Fibroblast of peridontal ligament (primary cell): Measurements from ENCODE around the gene MBNL2.
A peak's percentile ranks its signal among the peaks of the same experiment; 100 is the strongest.
"Not testable (repeated sequence)": the region's sequence is repeated elsewhere in the genome, so short reads cannot be mapped to it uniquely, and the experiment has no call there.

Experiments used
- DNase-seq: peaks from one replicate; pipeline ENCODE4 v3.0.0-alpha.2; 2010; ENCODE audit errors: extremely low read depth

MBNL2 gene

DNA sequence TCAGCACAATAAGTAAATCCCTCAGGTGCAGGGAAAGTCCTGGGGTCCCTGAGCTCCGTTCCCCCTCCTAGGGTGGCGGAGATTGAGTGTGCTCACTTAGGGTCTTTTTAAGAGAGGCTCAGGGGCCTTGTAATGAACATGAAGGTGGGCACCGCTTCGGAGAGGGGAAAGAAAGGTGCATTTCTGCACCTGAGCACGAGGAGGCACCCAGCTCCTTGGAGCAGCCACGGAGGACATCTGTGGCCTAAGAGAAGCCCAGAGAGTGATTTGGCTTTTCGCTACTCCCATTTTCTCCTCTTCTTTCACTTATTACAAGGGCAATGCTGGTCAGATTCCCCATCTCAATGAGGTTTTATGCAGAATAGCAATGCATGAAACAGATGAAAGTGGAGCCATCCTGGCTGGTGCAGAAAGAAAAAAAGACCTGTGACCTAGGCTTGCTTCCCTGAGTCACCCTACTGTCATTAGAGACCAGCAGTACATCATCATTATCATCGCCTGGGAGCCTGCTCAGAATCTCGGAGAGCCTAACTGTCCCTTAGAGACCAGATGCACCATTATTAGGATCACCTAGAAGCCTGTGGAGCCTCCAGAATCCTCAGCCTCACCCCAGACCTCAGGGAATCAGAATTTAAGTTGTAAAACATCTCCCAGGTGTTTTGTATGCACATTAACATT is 125.3 kb downstream of the MBNL2 start:
- DNase-seq = no peak

DNA sequence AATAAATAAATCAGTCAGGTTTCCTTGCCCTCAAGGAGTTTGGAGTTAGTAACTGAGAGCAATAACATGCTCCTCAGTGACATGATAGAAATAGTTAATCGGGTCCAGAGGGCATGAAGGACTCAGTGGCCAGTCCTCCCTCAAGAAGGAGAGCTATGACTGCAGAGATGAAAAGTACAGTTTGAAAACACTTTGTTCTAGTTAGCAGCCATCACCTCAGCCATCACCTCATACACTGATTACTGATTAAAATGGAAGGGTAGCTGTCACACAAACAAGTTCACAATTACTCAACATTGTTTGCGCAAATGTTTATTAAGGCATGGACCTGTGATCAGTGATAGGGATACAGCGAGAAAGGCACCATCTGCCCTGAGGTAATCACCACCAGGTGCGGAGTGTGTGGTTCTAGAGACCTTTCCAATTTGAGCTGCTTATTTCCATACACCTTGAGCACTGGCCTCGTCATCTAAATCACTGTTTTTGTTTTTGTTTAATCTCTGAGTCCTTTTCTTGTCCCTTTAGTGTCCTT is 126.5 kb downstream of the MBNL2 start:
- no peak for DNase-seq

DNA sequence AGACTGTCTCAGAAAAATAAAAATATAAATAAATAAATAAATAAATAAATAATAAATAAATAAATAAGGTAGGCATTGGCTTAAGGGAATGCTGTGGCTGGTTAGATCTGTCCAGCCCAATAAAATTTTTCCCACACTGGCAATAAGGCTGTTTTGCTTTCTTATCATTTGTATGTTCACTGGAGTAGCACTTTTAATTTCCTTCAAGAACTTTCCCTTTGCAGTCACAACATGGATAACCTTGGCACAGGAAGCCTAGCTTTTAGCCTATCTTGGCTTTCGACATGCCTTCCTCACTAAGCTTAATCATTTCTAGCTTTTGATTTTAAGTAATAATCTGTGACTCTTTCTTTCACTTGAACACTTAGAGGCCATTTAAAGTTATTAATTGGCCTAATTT is 129.9 kb downstream of the MBNL2 start:
- not testable (repeated sequence) for DNase-seq

DNA sequence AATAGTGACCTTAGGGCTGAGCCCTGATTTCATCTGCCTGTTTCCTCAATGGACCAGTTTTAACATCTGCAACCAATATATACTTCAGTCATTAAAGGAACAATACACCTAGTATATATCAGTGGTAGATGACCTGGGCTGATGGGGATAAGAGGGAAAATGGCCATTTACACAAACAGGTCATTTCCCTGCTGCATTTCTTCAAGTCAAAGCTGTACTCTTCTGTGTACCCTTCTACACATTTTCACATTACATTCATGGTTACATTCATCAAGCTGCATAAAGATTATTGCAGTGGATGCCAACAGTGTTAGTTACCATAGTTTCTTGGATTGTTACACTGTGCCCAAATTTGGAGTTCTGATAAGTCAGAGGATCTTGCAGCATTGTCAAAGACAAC is 130.7 kb downstream of the MBNL2 start:
- DNase-seq = peak; percentile 22

DNA sequence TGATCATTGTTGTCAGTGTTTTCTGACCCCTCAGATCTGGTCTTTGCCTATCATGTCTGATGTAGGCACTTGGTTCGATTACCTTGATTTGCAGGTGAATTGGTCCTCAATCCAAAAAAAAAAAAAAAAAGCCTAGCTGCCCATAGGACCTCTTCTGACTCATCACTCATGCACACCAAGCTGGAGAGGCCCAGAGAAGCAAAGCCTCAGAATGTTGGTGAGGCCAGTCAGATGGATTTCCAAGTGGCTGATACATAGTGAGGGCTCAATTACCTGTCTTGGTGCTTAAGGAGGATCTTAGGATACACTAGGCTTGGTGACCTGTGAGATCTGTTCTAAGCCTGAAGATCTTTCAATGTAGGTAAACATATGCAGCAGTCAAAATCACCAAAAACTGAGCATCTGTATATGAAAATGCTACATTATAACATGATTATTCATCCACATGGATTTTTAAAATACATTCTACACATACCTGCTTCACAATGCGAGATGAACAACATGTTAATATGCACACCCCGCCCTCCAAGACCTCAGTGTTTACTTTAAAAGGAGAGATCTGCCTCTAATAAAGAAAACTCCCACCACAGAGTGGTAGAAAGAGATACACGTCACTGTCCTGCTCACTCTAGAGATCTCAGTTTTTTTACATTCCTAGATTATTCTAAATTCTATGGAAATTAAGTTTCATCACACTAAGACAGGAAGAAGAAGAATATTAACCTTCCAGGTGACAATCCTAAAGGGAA is 132.0 kb downstream of the MBNL2 start:
- DNase-seq = no peak

DNA sequence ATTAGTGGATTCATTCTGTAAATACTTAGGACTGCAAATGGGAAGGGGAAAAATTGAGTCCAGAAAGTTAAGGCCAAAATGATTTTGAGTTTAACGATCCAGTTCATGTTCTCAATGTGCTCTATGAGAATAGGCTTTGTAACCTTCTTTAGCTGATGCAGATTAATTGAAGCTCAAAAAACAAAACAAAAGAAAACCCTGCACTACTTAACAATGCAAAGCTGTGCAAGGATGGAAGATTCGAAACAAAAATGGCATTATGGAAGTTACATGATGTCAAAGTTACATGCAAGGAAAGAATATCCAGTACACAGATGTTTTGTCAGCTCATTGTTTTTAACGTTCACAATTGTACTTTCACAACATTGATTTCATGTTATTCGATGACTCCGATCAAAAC is 132.7 kb downstream of the MBNL2 start:
- DNase-seq = no peak

DNA sequence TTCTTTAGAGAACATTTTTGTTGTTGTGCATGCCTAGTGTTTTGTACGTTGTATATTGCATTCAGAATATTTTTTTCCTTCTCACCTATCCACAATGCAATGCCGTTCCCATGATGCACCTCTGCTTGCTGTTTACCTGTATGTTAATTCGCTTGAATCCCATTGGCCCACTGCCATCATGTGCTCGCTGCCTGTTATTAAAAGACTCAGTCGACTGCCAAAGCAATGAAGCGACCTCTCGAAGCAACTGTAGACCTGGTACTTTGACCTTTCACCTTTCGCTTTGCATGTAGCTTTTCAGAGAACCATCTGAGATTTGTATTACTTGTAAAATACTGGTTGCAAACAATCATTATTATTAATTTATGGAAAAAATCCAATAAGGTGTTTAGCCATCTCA is 134.5 kb downstream of the MBNL2 start:
- DNase-seq = no peak

DNA sequence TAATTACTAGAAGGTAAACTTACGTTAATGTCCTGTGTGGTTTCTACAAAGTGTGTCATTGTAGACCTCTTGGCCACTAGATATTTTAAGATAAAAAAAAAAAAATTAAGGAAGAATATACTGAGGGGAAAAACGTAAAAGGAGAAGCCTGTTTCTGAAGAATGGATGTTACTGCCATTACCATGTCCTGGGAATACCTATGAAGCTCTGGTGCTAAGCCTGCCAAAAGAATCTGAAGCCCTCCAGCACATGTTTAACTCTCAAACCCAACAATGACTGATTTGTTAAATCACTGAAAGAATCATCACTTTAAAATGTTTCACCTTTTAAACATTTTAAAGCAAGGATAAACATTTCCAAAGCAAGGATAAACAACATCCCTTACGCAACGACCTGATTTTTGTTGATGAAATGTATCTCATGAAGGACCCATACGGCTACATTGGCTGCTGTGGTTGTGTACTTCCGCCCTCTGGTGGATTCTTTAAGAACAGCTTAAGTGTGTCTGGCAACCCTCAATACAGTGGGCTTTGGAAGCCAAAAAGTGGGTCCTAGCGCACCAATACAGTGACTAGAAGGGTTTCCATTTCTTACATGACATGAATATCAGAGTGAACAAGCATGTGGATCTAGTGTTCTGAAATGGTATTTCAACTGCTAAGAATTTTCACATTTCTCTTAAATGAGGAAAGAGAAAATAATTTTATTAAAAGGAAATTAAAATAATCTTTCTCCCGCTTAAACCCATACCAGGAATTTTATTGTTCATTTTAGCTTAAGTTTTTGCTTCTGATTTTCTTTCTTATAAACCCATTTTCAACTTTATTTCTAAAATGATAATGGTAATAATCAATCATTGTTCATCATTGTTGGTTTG is 137.3 kb downstream of the MBNL2 start:
- peak; percentile 88 for DNase-seq

DNA sequence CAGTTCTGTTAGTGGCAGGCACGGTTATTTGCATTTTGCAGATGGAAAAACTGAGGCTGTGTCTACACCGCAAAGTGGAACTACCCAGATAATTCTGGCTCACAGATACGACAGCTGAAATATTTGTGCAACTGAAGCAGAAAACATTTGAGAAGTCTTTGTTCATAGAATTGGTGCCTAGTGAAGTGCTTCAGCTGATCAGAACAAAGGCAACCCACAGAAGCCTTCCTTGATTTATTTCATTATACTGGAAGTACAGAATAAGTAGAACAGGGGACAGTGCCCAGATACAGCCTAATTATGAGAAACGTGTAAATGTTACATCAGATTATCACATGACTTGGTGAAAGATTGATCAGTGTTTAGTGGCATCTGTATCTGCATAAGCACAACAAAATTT is 138.5 kb downstream of the MBNL2 start:
- DNase-seq = no peak

DNA sequence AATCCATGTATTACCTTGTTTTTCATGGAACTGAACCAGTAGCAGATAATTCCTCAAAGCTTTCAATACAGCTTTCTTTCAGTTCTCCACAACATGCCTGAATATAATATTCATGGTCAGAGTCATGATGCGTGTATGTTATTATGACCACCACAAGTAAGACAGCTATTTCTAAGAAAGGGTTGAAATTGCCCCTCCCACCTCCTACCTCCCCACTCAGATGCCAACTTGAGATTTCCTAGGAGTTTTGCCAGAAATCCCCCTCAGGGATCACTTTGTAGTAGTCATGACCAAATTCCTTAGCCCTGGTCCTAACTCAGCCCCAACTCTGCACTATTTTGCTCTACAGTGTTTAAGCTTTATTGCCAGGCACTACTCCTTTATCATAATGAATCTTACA is 141.9 kb downstream of the MBNL2 start:
- DNase-seq = peak; percentile 60

DNA sequence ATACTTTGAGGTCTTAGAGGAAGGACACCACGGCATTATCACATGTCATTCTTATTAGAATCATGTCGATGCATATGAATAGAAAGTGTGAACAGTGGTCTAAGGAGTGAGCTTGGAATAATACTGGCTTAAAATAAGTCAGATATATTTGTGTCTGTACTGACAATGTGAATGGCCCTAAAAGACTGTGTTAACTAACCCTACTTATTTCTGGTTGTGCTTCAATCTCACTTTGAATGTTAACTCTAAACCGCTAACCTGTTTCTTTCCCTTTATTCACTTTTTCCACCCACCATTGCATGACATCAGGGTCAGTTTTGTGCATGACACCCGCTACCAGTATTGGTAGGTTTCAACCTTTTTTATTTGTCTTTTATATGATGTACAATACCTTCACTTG is 142.7 kb downstream of the MBNL2 start:
- DNase-seq = no peak

DNA sequence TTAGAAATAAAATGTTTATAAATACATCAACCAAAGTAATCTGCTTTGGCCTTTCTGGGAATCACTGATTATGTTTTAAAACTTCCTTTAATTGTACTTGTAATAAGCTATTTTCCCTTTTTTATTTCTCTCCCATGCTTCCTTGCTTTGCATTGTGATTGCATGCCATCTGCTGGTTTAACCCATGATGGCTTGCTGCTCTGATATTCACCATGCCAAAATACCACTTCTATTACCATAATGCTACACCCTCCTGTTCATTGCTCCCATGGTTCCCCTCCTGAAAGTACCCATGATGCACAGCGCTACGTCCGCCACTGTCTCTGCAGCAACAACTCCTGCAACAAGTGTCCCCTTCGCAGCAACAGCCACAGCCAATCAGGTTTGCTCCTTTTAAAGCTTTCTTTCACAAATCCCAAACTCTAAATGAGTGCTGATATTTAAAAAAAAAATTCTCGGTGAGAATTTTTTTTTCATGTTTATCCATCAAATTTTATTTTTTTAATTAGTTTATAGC is 144.1 kb downstream of the MBNL2 start:
- no peak for DNase-seq

DNA sequence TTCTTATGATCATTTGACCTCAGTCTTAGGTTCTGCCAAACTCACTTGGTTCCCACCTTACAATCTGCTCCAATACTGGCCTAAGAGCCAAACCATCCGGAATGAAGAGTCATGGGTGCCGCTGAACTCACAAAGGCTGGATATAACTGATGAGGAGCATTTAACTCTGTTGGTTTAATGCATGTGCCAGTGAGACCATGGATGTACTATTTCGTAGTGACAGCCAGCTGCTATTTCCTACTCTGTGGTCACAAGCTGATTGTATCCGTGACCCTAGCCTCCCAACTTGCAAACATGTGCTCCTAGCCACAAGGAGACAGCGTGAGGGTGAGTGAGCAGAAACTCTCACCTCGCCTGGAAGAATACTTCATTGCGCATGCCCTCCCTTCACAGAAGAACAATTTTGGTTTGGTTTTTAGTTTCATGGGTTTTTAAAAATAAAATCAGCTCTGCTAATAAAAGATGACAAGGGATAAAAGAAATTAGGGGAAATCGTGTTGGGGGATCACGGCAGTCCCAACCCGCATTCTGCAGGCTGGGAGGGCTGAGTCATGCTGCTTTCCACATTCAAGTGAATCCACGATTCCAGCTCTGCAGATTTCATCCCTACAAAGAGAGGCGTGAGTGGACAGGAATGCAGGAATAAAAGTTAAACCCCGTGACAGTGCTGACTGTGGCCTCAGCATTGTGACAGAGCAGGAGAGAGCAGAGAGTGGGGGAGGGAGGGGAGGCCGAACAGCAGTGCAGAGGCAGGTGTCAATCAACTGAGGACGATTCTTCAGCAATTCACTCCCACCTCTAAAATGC is 145.1 kb downstream of the MBNL2 start:
- DNase-seq = peak; percentile 82

DNA sequence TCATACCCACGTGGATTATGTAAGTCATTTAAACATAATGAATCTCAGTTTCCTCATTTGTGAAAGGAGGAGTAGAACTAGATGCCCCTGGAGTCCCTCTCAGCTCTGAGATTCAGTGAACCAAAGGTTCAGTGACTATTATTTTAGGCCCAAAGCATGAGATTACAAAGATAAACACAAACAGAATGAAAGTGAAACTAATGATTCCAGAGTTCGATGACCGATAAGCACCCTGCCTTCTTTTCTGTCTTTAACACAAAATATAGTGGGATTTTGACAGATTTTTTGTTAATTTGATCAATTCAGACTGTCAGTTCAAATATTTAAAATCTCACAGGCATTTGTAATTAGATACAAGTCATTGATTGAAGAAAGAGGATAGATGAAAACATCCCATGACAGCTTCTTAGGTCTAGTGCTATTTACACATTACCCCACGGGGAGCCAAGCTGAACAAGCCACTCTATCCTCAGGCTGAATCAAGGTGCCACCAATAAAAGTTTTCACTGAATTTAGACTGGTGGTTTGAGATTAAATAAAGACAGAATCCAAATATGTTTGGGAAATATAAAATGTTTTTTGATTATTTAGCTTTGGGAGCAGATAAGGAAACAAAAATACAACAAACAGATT is 147.2 kb downstream of the MBNL2 start:
- DNase-seq = peak; percentile 57

DNA sequence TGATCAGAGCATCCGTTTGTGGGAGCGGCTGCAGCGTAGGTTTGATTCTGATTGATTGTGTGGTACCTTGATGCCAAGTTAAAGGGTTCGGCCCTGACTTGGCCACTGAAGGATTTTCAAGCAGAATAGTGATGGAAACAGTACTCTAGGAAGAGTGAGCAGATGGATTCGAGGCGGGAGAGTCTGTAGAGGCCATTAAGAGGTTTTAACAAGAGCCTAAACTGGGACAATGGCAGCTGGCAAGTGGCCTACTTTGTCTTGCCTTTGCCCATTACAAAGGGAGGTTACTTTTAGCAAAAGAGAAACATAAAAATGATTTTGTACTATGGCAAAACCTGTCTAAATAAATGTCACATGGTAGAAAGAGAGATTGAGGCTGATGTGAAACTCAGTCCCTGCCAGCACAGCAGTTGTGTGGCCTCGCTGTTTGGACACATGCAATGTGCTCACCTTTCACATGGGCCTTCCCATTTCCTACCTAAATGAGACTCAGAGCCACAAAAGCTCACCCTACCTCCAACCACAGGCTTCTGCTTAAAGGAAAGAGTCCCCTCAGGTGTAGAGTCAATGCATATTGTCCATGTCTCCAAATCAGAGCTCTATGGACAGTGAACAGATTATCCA is 149.5 kb downstream of the MBNL2 start:
- no peak for DNase-seq

DNA sequence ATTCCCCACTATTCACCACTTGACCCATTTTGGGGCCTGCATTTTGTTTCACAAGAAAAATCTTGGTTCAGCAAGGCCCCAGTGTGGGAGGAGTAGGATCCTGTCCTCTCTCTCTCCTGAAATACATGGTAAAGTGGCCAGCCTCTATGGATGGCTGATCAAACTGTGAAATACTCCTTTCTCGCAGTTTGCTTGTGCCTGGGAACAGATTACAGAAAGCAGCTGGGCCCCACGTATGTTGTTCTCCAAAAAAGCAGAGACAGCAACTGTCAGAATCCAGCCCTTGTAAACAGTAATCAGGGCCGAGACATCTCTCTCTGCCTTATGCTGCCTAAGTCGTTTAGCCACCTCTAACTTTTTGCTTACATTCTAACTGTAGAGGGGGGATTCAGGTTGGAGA is 150.8 kb downstream of the MBNL2 start:
- no peak for DNase-seq

DNA sequence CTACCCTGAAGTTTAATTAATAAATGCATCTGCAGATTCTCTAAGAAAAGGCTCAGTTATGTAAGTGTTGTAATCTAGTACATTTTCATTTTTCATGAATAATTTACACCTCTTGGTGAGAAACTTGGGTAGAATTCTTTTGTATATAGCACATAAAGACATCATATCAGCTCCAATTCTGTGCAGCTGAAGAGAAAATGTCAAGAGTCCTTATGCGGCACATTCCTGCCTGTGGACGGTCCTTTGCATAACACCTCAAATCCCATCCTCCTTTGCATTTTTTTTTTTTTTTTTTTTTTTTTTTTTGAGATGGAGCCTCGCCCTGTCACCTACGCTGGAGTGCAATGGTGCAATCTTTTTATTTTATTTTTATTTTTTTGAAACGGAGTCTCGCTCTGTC is 151.7 kb downstream of the MBNL2 start:
- no peak for DNase-seq

DNA sequence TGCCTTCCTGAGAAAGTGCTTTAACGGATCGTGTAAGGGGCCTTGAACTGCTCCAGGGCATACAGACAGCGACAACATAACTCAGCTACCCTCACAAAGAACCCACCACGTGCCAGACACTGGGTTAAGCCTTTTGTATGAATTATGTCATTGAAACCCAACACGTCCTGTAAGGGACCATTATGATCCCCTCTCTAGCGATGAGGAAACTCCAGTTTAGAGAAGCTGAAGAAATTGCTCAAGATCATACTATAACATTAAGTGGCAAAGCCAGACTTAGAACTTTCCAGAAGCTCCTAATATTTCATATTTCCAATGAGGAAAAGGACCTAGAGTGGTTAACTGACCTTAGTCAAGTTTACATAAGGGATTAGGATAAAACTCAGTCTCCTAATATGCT is 154.8 kb downstream of the MBNL2 start:
- DNase-seq = no peak

DNA sequence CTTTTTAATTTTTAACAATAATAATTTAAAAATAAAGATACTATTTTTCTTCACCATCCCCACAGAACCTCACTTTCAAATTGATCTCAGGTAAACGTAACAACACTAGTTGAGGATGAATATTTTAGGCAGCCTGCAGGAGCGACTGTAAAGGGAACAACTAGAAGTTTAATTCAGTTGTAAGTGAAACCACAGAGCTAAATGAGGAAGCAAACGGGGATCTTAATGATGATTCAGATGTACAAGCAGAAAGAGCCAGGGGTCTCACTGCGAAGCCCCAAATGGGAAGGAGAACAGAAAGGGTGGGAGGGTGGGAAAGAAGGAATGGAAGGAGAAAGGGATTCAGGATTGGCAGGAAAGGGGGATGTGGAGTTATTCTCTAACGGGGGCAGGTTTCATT is 157.3 kb downstream of the MBNL2 start:
- DNase-seq = no peak

DNA sequence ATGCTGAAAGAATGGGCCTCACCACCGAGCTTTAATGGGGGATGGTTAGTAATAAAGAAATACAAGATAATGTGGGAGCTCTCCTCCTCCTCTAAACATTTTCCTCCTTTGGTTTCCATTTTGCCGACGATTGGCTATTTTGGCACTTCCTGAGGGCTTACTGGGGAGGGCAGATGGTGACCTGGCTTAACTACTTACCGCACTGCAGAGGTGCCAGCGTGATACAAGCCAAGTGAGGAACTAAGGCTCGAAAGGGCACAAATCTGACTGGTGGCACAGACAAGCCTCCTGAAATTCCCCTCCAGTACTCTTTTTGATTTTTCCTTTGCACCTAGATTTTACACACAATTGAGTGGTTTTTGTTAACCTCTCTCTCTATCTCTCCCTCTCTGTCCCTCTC is 158.6 kb downstream of the MBNL2 start:
- no peak for DNase-seq
